Fibroblast of the aortic adventitia (primary cell): ENCODE measurements around the gene TMEM168. TPM values are rescaled to one million over a fixed set of nuclear protein-coding genes. Genes with fewer than 3 reads are reported as not detected.

Experiments used
- DNase-seq: peaks from one replicate; pipeline ENCODE4 v3.0.0-alpha.2; 2010; ENCODE audit warnings: low read depth
- H3K4me3 ChIP-seq: 2 replicates; pipeline ENCODE4 v1.5.1; 2011; ENCODE audit warnings: low read depth, mild to moderate bottlenecking, control low read depth, low read length, moderate library complexity
- CTCF ChIP-seq: IDR thresholded peaks from 2 replicates; pipeline ENCODE4 v1.5.1; 2011; ENCODE audit warnings: mild to moderate bottlenecking, low read length, control low read depth, inconsistent platforms; ENCODE audit not compliant: insufficient read depth
- total RNA-seq: library from RNA; depleted of rRNA; stranded (reverse); fragments of >200 nt; gene quantifications from 2 replicates; pipeline ENCODE4 v1.2.3, GENCODE V29; 2012; ENCODE audit warnings: low replicate concordance

TMEM168 gene
- total RNA-seq, 1 donor = 25.6 TPM

- no peak overlapping the region for H3K4me3 ChIP-seq
- DNase-seq = no peak
- TF ChIP-seq CTCF = no peak
Measured at GRCh38 chr7:112781110-112781509, 9.1 kb downstream of the TMEM168 start.

- H3K4me3 ChIP-seq = no peak overlapping the region
- no peak for DNase-seq
- no peak for TF ChIP-seq CTCF
Measured at GRCh38 chr7:112779667-112780066, 10.5 kb downstream of the TMEM168 start.

DNA sequence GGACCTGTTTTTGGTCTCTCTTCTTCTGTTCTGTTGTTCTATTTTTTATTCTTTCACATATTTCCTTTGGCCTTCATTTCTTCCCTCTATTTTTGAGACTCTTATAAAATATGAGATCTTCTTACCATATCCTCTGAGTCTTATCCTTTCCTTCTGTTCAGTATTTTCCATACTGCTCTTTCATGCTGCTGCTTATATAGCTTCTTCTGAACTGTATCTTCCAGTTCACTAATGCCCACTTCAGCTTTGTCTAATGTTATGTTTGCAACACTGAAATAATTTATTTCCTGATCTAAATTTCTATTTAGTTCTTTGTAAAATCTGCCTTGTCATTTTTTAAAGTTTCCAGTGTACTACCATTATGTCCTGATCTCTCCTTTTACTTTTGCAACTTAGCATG, 12.8 kb downstream of the TMEM168 start:
- no peak for TF ChIP-seq CTCF
- no peak for DNase-seq
- H3K4me3 ChIP-seq = no peak overlapping the region

GRCh38 chr7:112771166-112771565, 19.0 kb downstream of the TMEM168 start:
- no peak overlapping the region for H3K4me3 ChIP-seq
- TF ChIP-seq CTCF = no peak
- DNase-seq = no peak

DNA sequence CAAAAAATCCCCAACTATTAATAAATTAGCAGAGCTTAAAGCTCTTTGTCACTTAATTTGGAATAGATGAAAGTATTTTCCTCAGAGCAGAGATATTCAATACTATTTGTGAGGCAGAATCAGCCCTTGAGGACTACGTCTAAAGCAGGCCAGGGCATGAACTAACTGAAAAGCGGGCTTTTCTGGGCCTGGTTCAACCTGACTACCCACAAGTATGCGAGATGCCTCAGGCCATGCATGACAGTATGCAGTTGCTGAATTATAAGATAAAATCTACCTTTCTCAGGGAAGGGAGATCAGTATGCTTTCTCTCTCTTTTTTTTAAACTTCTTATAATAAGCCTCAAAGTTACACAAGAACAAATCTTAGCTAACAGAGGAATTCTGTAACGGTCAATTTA, 20.1 kb downstream of the TMEM168 start:
- DNase-seq = no peak
- H3K4me3 ChIP-seq = no peak overlapping the region
- TF ChIP-seq CTCF = no peak

- no peak for DNase-seq
- no peak for TF ChIP-seq CTCF
- no peak overlapping the region for H3K4me3 ChIP-seq
Measured at GRCh38 chr7:112765105-112765504, 25.1 kb downstream of the TMEM168 start.

DNA sequence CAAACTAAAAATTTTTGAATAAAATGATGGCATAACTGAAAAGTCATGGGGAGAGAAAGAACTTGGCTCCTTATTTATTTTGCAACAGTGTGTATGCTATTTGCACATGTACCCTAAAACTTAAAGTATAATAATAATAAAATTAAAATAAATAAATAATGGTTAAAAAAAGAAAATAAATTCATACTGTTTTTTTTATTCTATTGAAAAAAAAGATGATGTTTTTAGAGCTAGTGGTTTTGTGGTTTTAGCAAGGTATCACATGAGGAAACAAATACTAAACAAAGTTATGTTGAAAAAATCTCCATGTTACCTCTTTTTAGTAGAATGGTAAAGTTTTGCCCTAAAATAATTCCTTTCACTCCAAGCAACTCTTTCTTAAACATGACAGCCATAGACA, 26.2 kb downstream of the TMEM168 start:
- TF ChIP-seq CTCF = no peak
- no peak for DNase-seq
- no peak overlapping the region for H3K4me3 ChIP-seq
